Measurements from ENCODE around the gene GALNTL6. TPM values are rescaled to one million over a fixed set of nuclear protein-coding genes. Genes with fewer than 3 reads are reported as not detected.
"Not testable (repeated sequence)": the region's sequence is repeated elsewhere in the genome, so short reads cannot be mapped to it uniquely, and the experiment has no call there.

The GALNTL6 gene
- total RNA-seq, 1 donor from 2014 or later = not detected

GRCh38 chr4:172770787-172771186 is 957.6 kb downstream of the GALNTL6 start:
- DNase-seq = no peak

- DNase-seq = no peak
Observed at GRCh38 chr4:172772781-172773180, 959.6 kb downstream of the GALNTL6 start.

- DNase-seq = no peak
Observed at GRCh38 chr4:172776203-172776861, 963.1 kb downstream of the GALNTL6 start.

GRCh38 chr4:172777729-172778431 is 964.7 kb downstream of the GALNTL6 start:
- DNase-seq = no peak

DNA sequence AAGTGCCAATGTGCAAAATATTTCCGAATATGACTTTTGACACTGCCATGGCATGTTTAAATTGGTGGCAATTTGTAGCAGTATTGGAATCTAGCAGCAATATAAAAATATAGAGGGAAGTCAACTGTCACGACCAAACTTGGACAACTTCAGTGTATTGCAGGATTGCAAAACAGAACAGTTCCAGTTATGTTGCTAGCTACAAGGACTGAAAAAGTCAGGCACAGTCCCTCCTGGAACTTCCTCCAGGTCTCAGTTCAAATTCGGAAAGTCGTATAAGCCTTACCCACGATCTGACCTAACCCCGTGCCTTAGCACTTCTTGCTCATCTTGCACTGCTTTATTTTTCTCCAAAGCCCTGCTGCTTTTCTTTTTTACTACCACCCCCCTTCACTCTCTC is 965.4 kb downstream of the GALNTL6 start:
- DNase-seq = no peak

DNA sequence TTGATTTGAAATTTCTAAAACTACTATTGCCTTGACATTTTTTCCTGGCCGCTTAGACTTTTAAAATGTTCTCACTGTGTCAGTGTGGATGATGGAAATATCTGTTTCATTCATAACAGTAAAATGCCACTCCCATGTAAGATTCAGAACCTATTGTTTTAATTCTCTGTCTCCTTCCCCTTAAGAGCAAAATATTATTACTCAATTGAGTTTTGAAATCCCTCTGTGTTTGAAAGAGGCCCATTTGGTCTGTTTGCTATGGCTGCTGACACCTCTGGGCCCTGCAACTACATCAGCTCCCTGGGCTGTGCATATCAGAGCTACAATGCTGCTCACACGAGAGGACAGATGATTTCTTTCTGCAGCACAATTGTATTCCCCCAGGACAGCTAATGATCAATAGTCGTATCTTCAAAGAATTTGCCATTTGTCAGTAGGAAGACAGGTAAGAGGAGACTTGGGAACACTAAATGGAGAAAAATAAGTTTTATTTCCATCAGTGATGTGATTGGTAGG is 967.4 kb downstream of the GALNTL6 start:
- no peak for DNase-seq

DNA sequence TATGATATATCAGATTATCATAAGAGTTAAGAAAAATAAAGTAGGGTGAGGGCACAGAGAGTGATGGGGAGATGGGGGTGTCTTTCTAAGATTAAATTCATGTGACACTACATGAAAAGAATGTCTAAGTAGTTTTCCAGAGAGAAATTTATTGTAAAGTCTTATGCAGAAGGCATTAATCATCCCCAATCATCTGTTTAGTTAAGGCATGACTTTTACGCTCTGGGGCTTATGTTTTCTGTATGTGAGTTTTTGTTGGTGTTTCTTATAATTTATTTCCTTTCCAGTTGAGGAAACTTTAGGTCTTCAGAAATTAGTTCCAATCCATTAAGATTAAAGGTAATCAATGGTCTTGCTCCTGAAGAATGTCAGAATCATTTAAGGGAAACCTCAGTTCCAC is 972.4 kb downstream of the GALNTL6 start:
- no peak for DNase-seq

DNA sequence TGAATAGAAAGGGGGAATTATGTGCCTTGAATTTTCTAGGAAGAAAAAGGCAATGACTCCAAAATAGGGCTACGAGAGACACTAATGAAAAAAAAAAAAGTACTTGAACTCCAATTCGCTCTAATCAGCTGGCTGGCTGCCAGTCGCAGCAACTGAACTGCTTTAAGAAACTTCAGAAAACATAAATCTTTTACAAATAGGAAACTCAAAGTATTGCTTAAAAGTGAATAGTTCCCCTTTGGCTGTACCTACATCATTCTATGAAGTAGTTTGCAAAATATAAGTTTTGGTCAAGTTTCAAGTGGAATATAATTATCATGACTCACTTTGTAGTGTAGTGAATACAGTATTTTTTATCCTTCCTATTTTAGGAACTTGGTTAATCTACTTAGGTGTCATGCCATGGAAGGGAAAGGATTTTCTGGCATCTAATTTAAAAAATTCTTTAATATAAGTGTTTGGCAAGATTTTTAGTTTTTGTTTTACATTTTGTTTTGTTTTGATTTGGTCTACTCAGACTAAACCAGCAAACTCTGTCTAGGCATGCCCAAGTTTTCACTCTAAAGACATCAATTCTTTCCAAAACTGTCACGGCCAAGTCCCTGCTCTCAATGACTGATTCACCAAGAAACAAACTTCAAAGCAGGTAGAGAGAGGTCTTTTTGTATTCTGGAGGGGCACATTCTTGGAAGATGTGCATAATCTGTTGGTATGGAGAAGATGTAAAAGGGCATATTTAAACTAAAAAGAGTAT is 973.0 kb downstream of the GALNTL6 start:
- no peak for DNase-seq

GRCh38 chr4:172787111-172787510 is 973.9 kb downstream of the GALNTL6 start:
- DNase-seq = no peak

GRCh38 chr4:172791841-172792240 is 978.6 kb downstream of the GALNTL6 start:
- DNase-seq = no peak

DNA sequence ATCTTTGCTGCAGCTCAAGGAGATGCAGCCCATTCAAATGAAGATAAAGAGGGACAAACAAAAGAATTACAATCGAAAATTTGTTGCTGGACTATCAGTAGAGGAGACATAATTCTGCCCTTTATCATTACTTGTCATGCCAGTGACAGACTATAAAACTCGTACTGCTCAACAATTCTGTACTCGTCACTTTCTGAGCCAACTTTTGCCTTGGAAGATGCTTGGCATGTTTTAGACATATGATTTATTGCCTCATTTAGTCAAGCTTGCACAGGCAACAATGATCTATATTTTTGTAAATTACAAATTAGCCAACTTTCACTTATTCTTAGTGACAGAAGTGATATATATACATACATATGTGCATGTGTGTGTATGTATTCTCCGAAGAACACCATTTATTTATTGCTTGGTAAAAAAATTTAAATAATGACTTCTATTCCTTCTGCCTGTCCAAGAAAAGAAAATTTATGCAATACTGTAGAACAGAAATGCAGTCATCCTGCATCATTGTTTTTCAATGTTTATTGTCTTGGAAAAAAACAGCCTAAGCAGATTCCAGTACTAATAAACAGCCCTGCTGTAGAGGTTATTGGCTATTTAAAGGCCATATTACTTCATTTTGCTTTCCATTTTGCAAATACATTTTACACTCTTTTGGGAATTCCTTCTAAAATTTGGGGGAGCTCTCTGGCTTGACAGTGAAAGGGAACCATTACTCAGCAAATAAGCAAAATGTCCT is 980.5 kb downstream of the GALNTL6 start:
- no peak for DNase-seq

DNA sequence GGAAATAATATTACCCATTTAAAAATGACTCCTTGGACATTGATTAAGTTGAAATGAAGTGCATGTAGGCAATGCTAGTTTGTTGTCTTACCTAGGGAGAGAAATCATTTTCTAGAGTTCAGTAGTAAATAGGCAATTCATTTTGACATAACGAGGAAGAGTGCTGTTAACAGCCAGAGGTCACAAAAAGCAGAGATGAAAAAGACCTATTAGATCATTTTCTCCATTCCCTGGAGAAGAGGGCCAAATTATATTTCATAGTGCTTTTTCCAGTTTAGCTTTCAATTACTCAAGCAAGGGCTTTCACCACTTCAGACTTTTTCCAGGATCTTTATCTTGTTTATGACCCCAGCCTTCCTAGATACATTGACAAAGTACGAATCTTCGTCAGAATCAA is 981.1 kb downstream of the GALNTL6 start:
- no peak for DNase-seq

DNA sequence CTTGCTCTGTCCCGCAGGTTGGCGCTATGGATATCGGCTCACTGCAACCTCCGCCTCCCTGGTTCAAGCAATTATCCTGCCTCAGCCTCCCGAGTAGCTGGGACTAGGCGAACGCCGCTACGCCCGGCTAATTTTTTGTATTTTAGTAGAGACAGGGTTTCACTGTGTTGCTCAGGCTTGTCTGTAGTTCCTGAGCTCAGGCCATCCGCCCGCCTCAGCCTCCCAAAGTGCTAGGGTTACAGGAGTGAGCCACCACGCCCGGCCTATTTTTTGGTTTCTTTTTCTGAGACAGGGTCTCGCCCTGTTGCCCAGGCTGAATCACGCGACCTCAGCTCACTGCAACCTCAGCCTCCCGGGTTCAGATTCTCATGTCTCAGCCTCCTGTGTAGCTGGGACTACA is 984.1 kb downstream of the GALNTL6 start:
- not testable (repeated sequence) for DNase-seq

DNA sequence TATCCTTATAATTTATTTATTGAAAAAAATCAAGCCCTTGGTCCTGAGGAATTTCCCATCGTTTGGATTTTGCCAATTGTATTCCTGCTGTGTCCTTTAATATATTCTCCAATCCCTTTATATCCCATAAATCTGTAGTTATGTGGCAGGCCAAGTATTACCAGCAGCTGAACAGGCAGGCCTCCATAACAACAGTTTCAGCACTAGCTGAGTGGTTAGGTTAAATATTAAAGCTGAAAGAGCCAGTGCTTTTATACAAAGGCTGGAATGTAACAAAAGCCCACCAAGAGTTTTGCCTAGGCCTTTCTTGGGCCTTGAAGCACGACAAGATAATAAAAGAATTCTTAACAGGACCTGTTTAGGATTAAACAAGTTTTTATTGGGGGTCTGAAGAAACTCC is 988.8 kb downstream of the GALNTL6 start:
- DNase-seq = no peak

DNA sequence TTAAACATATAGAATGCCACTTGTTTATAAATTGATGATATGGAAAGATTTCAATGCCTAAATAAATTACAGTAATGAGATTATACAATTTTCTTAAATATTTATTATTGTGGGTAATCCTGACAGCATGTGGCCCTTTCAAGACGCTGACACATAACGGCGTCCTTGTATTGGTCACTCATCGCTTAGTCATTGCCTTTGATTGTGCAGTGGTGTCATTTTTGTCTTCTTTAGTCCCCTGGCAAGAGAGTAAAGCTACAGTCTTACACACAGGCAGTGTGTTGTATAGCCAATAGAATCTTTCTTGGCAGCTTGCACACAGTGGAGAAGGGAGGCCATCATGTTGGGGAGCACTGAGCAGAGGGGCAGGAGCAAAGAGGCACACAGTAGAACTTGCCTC is 993.6 kb downstream of the GALNTL6 start:
- no peak for DNase-seq

DNA sequence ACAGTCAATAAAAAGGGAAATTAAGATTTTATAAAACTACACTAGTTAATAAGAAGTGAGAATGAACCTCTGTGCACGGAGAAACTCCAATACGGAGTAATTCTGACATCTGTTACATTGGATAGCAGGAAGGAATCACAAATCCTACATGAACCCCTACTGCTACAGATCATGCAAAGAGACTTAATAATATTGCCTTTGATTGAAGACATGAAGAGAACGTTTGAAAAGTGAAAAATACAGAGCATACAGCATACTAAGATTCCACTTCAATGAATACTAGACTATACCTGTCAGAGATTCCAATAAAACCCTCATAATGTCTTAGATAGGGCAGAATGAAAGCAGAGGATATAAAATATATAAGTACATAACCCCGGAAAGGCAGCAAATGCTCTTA is 995.0 kb downstream of the GALNTL6 start:
- DNase-seq = no peak

GRCh38 chr4:172809319-172809718 is 996.1 kb downstream of the GALNTL6 start:
- no peak for DNase-seq

DNA sequence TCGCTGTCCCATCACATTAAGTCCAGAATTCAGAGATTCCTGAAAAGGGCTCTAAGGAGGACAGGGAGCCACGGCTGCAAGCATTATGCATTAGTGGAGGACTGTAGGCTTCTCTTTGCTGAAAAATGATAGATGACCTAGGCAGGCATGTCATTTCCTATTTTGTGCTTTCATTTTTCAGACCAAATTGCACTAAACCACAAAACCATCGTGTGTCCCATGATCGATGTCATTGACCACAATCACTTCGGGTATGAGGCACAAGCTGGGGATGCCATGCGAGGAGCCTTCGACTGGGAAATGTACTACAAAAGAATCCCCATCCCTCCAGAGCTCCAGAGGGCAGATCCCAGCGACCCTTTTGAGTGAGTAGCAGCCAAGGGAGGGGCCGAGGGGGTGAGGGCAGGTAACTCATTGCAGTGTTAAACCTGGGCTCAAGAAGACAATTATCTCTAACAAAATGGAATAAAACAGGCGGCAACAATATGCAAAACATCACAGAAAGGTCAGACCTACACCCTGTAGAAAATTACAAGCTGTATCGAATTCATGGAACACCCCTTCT is 1000.2 kb downstream of the GALNTL6 start:
- DNase-seq = no peak

- no peak for DNase-seq
Observed at GRCh38 chr4:172815499-172816164, 1002.4 kb downstream of the GALNTL6 start.

- DNase-seq = no peak
Observed at GRCh38 chr4:172818901-172819300, 1005.7 kb downstream of the GALNTL6 start.

- no peak for DNase-seq
Observed at GRCh38 chr4:172819353-172819752, 1006.1 kb downstream of the GALNTL6 start.

GRCh38 chr4:172822331-172822730 is 1009.1 kb downstream of the GALNTL6 start:
- no peak for DNase-seq

Measured in dermis blood vessel endothelial cell (primary cell).